PC-3 (cell line): ENCODE results near the gene CPEB3.

Experiments
- CTCF ChIP-seq: fragments of 300-600 bp; sonication (generic); conservative IDR thresholded peaks from 2 replicates; pipeline ENCODE4 v1.5.1; 2017; ENCODE audit warnings: antibody characterized with exemption, low read depth, mild to moderate bottlenecking, low read length
- EZH2 ChIP-seq: fragments of 300-600 bp; sonication (generic); IDR thresholded peaks from one replicate; pipeline ENCODE4 v1.6.1; 2017; ENCODE audit warnings: antibody characterized with exemption, mild to moderate bottlenecking, low read length; ENCODE audit not compliant: unreplicated experiment
- EZH2phosphoT487 ChIP-seq: fragments of 300-600 bp; sonication (generic); IDR thresholded peaks from 2 replicates; pipeline ENCODE4 v1.6.1; 2018; ENCODE audit warnings: mild to moderate bottlenecking, antibody characterized with exemption, low read length, borderline replicate concordance

- TF ChIP-seq CTCF (no peak), EZH2phosphoT487 (no peak), EZH2 (no peak)
Measured at GRCh38 chr10:92010047-92010735, 280.7 kb downstream of the CPEB3 start.
